GM21528 (cell line): ENCODE results near the gene SFMBT1.

Experiments
- ATAC-seq: cut with Tn5 transposase; IDR thresholded peaks from one replicate; pipeline ENCODE4 v1.9.1; 2021; ENCODE audit warnings: mild to moderate bottlenecking, moderate library complexity; ENCODE audit not compliant: unreplicated experiment, low FRiP score

The SFMBT1 gene

DNA sequence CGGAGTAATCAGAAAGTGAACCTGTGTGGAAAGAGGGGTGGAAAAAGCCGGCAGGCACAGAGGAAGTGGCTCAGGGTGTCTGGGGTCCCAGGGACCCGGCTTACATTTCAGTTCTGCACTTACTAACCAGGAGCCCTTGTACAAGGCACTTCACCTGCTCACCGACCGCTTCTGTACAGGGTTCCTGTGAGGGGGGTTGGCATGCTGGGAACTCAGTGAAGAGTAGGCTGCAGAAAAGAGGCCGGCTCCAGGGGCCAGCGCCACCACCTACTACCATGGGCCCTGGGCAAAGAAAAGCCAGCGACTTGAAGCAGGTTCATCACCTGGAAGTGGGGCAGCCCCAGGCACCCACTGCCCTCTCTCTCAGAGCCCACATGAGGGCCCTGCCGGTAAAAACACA, 154.7 kb downstream of the SFMBT1 start:
- no peak for ATAC-seq

GRCh38 chr3:52890735-52891134, 155.1 kb downstream of the SFMBT1 start:
- no peak for ATAC-seq

DNA sequence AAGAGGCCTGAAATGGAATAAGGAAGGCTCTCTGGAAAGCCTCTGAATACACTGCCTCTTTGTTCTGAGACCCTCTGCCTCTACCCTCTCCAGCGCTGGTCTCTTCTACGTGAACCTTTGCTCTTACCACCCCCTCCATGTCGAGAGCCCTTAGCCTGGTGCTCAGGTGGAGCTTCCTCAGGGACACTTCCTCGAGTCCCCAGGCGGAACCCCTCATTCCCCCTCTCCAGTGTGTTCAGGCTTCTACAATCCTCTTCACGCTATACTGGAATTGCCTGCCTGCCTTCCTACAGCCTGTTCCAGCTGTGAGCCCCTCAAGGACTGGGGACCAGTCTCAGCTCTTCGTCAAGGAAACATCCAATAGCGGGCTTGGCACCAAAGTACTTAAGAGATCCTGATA, 156.0 kb downstream of the SFMBT1 start:
- ATAC-seq = no peak

- no peak for ATAC-seq
These were observed 158.7 kb downstream of the SFMBT1 start for GRCh38 chr3:52887166-52887565.

DNA sequence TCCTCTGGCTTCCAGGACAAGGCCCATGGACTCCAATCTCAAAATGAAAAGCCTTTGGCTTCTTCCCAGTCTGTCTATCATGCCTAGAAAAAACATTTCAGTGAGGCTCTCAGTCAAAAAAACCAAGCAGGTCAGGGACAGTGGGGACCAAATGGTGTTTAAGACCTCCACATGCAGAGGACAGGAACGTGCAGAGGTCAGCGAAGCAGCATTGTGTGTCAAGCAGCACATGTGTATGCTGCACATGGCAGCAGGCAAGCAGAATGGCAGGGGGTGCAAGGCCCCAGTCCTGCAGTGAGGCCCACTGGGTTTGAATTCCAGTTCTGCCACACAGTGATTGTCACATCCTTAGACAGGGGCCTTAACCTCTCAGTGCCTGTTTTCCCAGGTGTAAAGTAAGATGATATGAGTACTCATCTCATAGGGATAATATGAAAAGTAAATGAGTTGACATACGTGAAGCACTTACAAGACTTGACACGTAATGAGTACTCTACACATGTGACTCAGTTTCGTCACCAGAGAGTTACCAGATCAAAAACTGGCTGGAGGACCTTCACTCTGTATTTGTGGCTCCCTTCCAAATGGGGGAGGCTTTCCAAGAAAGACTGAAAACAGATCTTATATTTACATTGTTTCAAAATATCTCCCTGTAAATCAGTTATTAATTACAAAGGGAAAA, 159.7 kb downstream of the SFMBT1 start:
- ATAC-seq = no peak

DNA sequence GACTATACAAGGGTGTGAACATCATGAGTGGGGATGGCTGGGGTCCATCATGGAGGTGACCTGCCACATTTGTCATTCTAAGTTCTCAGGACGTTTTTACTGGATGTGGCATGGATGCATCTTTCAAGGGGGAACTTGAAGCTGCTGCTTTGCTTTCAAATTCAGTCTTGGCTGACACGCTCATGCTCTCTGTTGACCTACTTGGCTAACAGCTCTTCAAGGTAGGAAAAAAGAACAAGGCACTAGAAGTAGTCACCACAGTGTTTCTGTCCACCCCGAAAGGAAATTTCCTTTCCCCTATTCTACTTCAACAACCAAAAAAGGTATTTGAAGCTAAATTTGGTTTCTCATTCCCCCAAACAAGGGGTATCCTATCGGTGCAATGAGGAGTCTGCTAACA, 163.5 kb downstream of the SFMBT1 start:
- no peak for ATAC-seq

- no peak for ATAC-seq
These were observed 164.0 kb downstream of the SFMBT1 start for GRCh38 chr3:52881871-52882270.

- ATAC-seq = no peak
These were observed 165.4 kb downstream of the SFMBT1 start for GRCh38 chr3:52880474-52880873.

GRCh38 chr3:52880047-52880446, 165.8 kb downstream of the SFMBT1 start:
- ATAC-seq = no peak

- ATAC-seq = no peak
These were observed 166.3 kb downstream of the SFMBT1 start for GRCh38 chr3:52879581-52879980.

GRCh38 chr3:52879090-52879489, 166.8 kb downstream of the SFMBT1 start:
- ATAC-seq = no peak

DNA sequence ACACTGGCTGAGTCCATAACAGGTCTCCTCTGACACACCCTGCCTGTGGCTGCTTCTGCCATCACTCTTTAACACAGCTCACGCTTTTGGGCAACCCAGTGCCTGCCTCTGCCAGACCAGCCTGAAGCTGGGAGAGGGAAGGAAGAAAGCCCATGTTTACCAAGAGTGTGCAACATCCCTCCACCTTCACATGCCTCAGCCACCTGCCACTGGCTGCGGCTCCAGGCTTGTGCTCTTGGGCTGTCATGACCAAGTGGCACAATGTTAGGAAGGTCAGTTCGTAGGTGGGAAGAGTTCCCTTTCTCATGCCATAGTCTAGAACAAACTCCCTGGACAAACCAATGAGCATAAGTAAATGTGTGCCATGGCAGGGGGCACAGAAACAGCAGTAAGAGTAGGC, 168.8 kb downstream of the SFMBT1 start:
- ATAC-seq = no peak

DNA sequence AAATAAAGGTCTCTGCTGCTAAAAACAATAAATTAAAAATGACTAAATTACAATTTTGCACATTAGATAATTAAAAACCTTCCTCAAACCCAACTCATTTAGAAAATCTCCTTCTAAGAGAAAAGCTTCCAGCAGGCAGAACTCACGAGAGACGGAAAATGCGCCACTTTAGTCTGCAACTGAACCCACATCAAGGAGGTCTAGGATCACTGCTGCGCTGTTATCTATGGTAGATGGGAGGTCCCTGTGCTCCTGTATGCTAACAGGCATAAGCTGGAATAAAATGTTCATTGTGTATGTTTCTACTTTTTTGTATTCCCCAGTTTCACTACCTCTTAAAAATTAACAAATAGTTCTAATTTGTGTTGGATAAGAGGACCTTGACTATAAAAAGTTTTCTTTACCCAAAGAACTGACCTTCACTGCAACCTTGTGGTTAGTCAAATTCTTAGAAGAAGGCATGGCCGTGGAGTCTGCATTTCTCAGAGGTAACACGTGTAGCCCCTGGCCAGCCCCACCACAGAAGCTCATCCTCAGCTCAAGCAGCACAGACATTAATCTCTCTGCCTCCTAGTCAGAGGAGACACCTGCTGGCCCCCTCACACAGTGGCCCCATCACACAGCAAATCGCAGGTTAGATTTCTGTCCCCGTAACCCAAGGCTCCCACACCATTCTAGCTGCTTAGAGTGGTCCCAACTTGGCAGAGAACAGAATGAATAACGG, 170.8 kb downstream of the SFMBT1 start:
- ATAC-seq = no peak

DNA sequence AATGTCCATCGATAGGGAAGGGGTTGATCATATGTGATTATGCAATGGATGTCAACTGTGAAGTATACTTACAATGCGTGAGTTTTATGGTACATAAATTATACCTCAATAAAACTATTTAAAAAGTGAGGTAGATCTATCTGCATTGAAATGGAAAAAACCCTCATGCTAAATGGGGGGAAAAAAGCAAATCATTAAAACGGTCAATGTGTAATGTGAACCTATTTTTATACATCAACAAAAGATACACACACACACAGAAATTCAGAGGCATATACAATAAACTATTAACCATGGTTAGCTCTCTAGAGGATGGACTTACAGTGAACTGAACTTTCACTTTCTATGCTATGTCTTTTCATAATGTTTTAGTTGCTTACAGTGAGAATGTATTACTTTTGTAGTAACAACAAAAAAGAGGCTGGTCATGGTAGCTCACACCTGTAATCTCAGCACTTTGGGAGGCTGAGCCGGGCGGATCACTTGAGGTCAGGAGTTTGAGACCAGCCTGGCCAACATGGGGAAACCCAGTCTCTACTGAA, 171.6 kb downstream of the SFMBT1 start:
- ATAC-seq = no peak

- no peak for ATAC-seq
These were observed 172.3 kb downstream of the SFMBT1 start for GRCh38 chr3:52873433-52874159.

DNA sequence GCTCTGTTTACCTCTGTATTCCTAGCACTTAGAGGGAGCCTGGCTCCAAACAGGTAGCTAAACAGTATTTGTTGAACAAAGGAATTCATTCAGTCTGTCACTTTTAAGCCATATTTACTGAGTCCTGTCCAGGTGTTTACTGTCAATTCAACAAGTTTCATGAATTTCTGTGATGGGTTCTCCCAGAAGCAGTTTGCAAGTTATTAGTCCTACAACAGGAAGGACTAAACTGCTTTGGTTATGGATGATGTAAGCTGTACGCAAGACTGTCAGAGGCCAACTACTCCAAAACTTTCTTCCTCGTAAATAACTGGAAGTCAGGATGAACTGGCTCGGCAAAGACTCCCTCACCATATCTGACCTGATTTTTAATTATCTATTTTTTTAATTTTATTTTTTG, 173.6 kb downstream of the SFMBT1 start:
- ATAC-seq = no peak

DNA sequence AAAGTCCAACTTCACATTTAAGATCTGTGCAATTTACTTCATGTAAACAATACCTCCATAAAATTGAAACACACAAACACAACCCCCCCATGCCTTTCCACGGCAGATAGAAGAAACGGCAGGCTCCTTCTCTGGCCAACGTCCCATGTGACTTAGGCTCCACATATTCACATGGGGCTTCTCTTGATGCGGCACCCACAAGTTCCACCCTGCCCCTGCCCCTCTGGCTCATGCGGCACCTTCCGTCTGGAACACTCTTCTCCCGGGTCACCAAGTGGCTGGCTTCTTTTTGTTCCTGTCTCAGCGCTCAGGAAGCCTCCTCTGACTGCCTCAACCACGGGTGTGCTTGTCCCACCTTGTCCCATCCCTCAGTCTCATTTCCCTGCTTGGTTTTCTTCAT, 174.1 kb downstream of the SFMBT1 start:
- no peak for ATAC-seq

DNA sequence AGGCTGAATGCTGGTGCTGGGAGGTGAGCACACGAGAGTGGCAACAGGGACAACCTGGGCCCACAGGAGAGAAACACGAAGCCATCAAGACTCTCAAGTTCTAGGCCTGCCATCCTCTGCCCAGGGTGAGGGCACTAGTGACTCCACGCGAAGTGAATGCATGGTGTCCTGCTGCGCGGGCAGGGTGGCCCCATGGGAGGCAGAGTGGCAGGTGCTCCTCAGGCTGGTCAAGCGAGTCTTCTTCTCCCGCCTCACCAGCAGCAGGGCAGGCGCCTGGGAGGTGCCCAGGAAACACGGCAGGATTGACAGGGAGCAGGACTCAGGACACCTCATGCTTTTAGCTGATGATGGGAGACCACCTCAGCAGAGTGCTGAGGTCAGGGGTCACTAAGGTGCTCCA, 175.4 kb downstream of the SFMBT1 start:
- ATAC-seq = no peak

DNA sequence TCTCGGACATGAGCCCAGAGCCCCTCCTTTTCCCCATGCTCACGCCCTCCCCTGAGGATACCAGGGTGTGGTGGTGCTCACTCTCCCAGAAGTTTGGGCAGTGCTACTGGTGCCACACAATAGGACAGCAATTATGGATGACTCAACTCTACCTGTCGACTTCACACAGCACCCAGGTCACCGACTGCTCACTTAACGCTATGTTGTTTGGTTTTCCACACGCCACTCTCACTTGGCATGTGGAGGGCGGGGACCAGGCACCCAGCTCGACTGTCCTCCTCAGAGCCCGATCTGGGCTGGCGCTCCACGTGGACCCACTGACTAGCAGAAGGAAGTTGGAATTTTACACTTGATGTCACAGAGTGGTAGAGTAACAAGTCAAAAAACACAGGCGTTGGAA, 179.4 kb downstream of the SFMBT1 start:
- ATAC-seq = no peak

- no peak for ATAC-seq
These were observed 179.9 kb downstream of the SFMBT1 start for GRCh38 chr3:52865994-52866393.

- ATAC-seq = no peak
These were observed 185.5 kb downstream of the SFMBT1 start for GRCh38 chr3:52860424-52860768.
